SK-N-SH (cell line): ENCODE measurements around the gene MYEOV. TPM values are rescaled to one million over a fixed set of nuclear protein-coding genes. Genes with fewer than 3 reads are reported as not detected.

ENCODE experiments used
- CTCF ChIA-PET: fragments of 300-600, 350-600 bp; formaldehyde crosslinking; extraction: SDS; loops from one replicate; lab custom pipeline; 2021; lab: Yijun Ruan, JAX
- POLR2A ChIA-PET: fragments of 350-600 bp; sonication (Branson Sonifier 250); formaldehyde crosslinking; extraction: SDS; loops from one replicate; lab custom pipeline; 2020; ENCODE audit warnings: antibody characterized with exemption, inconsistent platforms; lab: Yijun Ruan, JAX
- DNase-seq: peaks from one replicate; pipeline ENCODE4 v3.0.0; 2012
- H2AFZ ChIP-seq: fragments of 200-600 bp; sonication (generic); 2 replicates; pipeline ENCODE4 v1.8.1; 2016; ENCODE audit warnings: antibody characterized with exemption, mild to moderate bottlenecking, low read depth
- H3F3A ChIP-seq: fragments of 200-600 bp; sonication (generic); replicated peaks from 2 replicates; pipeline ENCODE3; 2016; ENCODE audit warnings: antibody characterized with exemption, mild to moderate bottlenecking; ENCODE audit not compliant: insufficient read depth
- H3K27ac ChIP-seq, 2 experiments: fragments of 200-500 bp in 1 of 2; fragments of 200-600 bp in 1 of 2; sonication (Bioruptor generic) in 1 of 2; sonication (generic), shearing (Covaris generic) in 1 of 2; 2 replicates each; pipeline versions ENCODE4 v1.5.1 to v1.6.1; 2014 to 2016; ENCODE audit warnings: low read depth in 2 of 2, inconsistent platforms in 1 of 2, low read length in 1 of 2, mild to moderate bottlenecking in 1 of 2, mixed read lengths in 1 of 2
- H3K27me3 ChIP-seq: fragments of 200-600 bp; sonication (generic), shearing (Covaris generic); 2 replicates; pipeline ENCODE4 v1.6.1; 2016; ENCODE audit warnings: mixed run types; ENCODE audit not compliant: insufficient read depth
- H3K36me3 ChIP-seq, 2 experiments: fragments of 200-500 bp in 1 of 2; fragments of 200-600 bp in 1 of 2; sonication (Bioruptor generic) in 1 of 2; sonication (generic) in 1 of 2; replicated peaks in 1 of 2; 2 replicates each; pipeline versions ENCODE3 to v1.5.1; 2014 to 2016; ENCODE audit warnings: low read length in 1 of 2, mild to moderate bottlenecking in 1 of 2; ENCODE audit not compliant: insufficient read depth in 2 of 2, control insufficient read depth in 1 of 2
- H3K4me1 ChIP-seq, 2 experiments: fragments of 200-500 bp in 1 of 2; fragments of 200-600 bp in 1 of 2; sonication (Bioruptor generic) in 1 of 2; sonication (generic), shearing (Covaris generic) in 1 of 2; 2 replicates each; pipeline versions ENCODE4 v1.5.1 to v1.6.1; 2014 to 2016; ENCODE audit warnings: low read depth in 1 of 2, low read length in 1 of 2, mixed run types in 1 of 2; ENCODE audit not compliant: insufficient read depth in 2 of 2, control insufficient read depth in 1 of 2
- H3K4me2 ChIP-seq: fragments of 200-600 bp; sonication (generic), shearing (Covaris generic); 2 replicates; pipeline ENCODE4 v1.6.1; 2017; ENCODE audit warnings: mixed run types
- H3K4me3 ChIP-seq, 2 experiments: fragments of 200-500 bp in 1 of 2; fragments of 200-600 bp in 1 of 2; sonication (Bioruptor generic) in 1 of 2; sonication (generic), shearing (Covaris generic) in 1 of 2; 2 replicates each; pipeline versions ENCODE4 v1.5.1 to v1.8.1; 2014 to 2016; ENCODE audit warnings: low read depth in 2 of 2, inconsistent platforms in 1 of 2, low read length in 1 of 2, mild to moderate bottlenecking in 1 of 2, mixed read lengths in 1 of 2, moderate library complexity in 1 of 2
- H3K79me2 ChIP-seq: fragments of 200-600 bp; sonication (generic); 2 replicates; pipeline ENCODE4 v1.8.1; 2017; ENCODE audit warnings: mild to moderate bottlenecking; ENCODE audit not compliant: insufficient read depth
- H3K9ac ChIP-seq: fragments of 200-600 bp; sonication (generic); 2 replicates; pipeline ENCODE4 v1.6.1; 2017; ENCODE audit warnings: mixed run types
- H3K9me2 ChIP-seq: fragments of 200-600 bp; sonication (generic); 2 replicates; pipeline ENCODE4 v1.6.1; 2017; ENCODE audit warnings: mixed run types
- H3K9me3 ChIP-seq: fragments of 200-600 bp; sonication (generic); 2 replicates; pipeline ENCODE4 v1.6.1; 2017; ENCODE audit warnings: mixed run types, mild to moderate bottlenecking, moderate library complexity
- H4K20me1 ChIP-seq: fragments of 200-600 bp; sonication (generic); 2 replicates; pipeline ENCODE4 v1.6.1; 2017; ENCODE audit warnings: mild to moderate bottlenecking, mixed run types; ENCODE audit not compliant: insufficient read depth
- CHD2 ChIP-seq: fragments of 150-350 bp; IDR thresholded peaks from 2 replicates; pipeline ENCODE4 v1.6.1; 2018; ENCODE audit warnings: low read length; ENCODE audit not compliant: partially characterized antibody
- EZH2phosphoT487 ChIP-seq: fragments of 200-600 bp; sonication (generic); IDR thresholded peaks from 2 replicates; pipeline ENCODE4 v1.6.1; 2017; ENCODE audit warnings: low read depth, mixed run types, mild to moderate bottlenecking, antibody characterized with exemption, moderate library complexity, borderline replicate concordance
- GABPA ChIP-seq: IDR thresholded peaks from 2 replicates; pipeline ENCODE4 v1.4.0; 2012; ENCODE audit warnings: low read depth, mild to moderate bottlenecking
- GATA2 ChIP-seq: sonication (generic); formaldehyde crosslinking; IDR thresholded peaks from 2 replicates; pipeline ENCODE4 v1.5.0; 2020; ENCODE audit warnings: mild to moderate bottlenecking, missing genetic modification reagents
- JUND ChIP-seq: IDR thresholded peaks from 2 replicates; pipeline ENCODE4 v1.4.0; 2012
- MAX ChIP-seq: IDR thresholded peaks from 2 replicates; pipeline ENCODE4 v1.4.0; 2012; ENCODE audit warnings: low read depth
- MEF2A ChIP-seq: IDR thresholded peaks from 2 replicates; pipeline ENCODE4 v1.4.0; 2012; ENCODE audit warnings: low read depth, borderline replicate concordance
- RCOR1 ChIP-seq: fragments of 150-350 bp; IDR thresholded peaks from 2 replicates; pipeline ENCODE4 v1.6.1; 2017; ENCODE audit warnings: antibody characterized with exemption, low read length
- RFX5 ChIP-seq: IDR thresholded peaks from 2 replicates; pipeline ENCODE4 v1.6.1; 2012; ENCODE audit warnings: mild to moderate bottlenecking, improper control_type of control experiment, low read length
- RXRA ChIP-seq: IDR thresholded peaks from 2 replicates; pipeline ENCODE4 v1.4.0; 2012; ENCODE audit warnings: low read depth, mild to moderate bottlenecking, borderline replicate concordance
- TCF12 ChIP-seq: IDR thresholded peaks from 2 replicates; pipeline ENCODE4 v1.4.0; 2012
- USF1 ChIP-seq: IDR thresholded peaks from 2 replicates; pipeline ENCODE4 v1.4.0; 2012; ENCODE audit warnings: low read depth, borderline replicate concordance
- WGBS: methylation state at CpG from one replicate; pipeline ENCODE4 v1.1.6; 2017; ENCODE audit warnings: low lambda C conversion rate; 5-methylcytosine and 5-hydroxymethylcytosine counted together
- polyA plus RNA-seq, 3 experiments: library from polyadenylated mRNA; depleted of rRNA; stranded (reverse); fragments of >200 nt; gene quantifications; 2 replicates each; pipeline ENCODE4 v1.2.3, GENCODE V29; 2012
- TF ChIP-seq, protein P1 (sequence below): fragments of 200-600 bp; sonication (generic); IDR thresholded peaks from 2 replicates; pipeline ENCODE4 v1.6.1; 2017; ENCODE audit warnings: antibody characterized with exemption, mild to moderate bottlenecking, moderate library complexity
- TF ChIP-seq, protein P2 (sequence below): IDR thresholded peaks from 2 replicates; pipeline ENCODE4 v1.6.1; 2012; ENCODE audit warnings: mild to moderate bottlenecking, low read depth, low read length, moderate library complexity

Gene MYEOV
- polyA plus RNA-seq, 1 of the 3 experiments (the other 2 are of a cell fraction) = 3.0 TPM

GRCh38 chr11:69307421-69307820 lies 13.5 kb downstream of the MYEOV start:
- Histone ChIP-seq H3K4me3 (no peak overlapping the region), H3F3A (peaks cover 4% of the 10 kb centered on the region), H3K36me3 (no peaks in the 10 kb centered on the region), H3K4me2 (no peak overlapping the region), H3K9ac (no peak overlapping the region), H4K20me1 (no peaks in the 10 kb centered on the region), H3K9me2 (no peaks in the 10 kb centered on the region), H2AFZ (no peak overlapping the region), H3K79me2 (peaks cover 26% of the 10 kb centered on the region; the same call in 1 of the 2 replicates), H3K27ac (no peak overlapping the region), H3K27me3 (no peaks in the 10 kb centered on the region), H3K9me3 (no peaks in the 10 kb centered on the region), H3K4me1 (peaks cover 0 to 30% of the 10 kb centered on the region in 2 experiments; a peak in 3 of 4 replicates)
- TF ChIP-seq MAX (no peak), TCF12 (no peak), RCOR1 (no peak), GABPA (no peak), EZH2phosphoT487 (no peak), CHD2 (no peak), RXRA (no peak), JUND (no peak), USF1 (no peak), GATA2 (CRISPR knock-in tag) (no peak), MEF2A (no peak), RFX5 (no peak)
- TF ChIP-seq, protein P1, sequence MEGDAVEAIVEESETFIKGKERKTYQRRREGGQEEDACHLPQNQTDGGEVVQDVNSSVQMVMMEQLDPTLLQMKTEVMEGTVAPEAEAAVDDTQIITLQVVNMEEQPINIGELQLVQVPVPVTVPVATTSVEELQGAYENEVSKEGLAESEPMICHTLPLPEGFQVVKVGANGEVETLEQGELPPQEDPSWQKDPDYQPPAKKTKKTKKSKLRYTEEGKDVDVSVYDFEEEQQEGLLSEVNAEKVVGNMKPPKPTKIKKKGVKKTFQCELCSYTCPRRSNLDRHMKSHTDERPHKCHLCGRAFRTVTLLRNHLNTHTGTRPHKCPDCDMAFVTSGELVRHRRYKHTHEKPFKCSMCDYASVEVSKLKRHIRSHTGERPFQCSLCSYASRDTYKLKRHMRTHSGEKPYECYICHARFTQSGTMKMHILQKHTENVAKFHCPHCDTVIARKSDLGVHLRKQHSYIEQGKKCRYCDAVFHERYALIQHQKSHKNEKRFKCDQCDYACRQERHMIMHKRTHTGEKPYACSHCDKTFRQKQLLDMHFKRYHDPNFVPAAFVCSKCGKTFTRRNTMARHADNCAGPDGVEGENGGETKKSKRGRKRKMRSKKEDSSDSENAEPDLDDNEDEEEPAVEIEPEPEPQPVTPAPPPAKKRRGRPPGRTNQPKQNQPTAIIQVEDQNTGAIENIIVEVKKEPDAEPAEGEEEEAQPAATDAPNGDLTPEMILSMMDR = no peak
- TF ChIP-seq, protein P2, sequence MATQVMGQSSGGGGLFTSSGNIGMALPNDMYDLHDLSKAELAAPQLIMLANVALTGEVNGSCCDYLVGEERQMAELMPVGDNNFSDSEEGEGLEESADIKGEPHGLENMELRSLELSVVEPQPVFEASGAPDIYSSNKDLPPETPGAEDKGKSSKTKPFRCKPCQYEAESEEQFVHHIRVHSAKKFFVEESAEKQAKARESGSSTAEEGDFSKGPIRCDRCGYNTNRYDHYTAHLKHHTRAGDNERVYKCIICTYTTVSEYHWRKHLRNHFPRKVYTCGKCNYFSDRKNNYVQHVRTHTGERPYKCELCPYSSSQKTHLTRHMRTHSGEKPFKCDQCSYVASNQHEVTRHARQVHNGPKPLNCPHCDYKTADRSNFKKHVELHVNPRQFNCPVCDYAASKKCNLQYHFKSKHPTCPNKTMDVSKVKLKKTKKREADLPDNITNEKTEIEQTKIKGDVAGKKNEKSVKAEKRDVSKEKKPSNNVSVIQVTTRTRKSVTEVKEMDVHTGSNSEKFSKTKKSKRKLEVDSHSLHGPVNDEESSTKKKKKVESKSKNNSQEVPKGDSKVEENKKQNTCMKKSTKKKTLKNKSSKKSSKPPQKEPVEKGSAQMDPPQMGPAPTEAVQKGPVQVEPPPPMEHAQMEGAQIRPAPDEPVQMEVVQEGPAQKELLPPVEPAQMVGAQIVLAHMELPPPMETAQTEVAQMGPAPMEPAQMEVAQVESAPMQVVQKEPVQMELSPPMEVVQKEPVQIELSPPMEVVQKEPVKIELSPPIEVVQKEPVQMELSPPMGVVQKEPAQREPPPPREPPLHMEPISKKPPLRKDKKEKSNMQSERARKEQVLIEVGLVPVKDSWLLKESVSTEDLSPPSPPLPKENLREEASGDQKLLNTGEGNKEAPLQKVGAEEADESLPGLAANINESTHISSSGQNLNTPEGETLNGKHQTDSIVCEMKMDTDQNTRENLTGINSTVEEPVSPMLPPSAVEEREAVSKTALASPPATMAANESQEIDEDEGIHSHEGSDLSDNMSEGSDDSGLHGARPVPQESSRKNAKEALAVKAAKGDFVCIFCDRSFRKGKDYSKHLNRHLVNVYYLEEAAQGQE = no peak
- POLR2A ChIA-PET = no interaction called here
- DNase-seq = no peak
- CTCF ChIA-PET = interaction anchor here (2.4 kb wide), 1 partner anchor 206 kb away, joined by 6 read pairs; no protein-coding TSS in a partner anchor
- 61% methylated on average over 3 of the region's 6 CpGs for WGBS
